ENCODE data around the gene CHFR. TPM values are rescaled to one million over a fixed set of nuclear protein-coding genes. Genes with fewer than 3 reads are reported as not detected.

The CHFR gene
- total RNA-seq, 1 experiment from 2014 or later: 74.0 TPM

- POLR2A ChIA-PET: no interaction called here
- no TSS peak for BruUV-seq (replicated peaks)
- ATAC-seq (no peak), DNase-seq (ENCODE audit: low read depth, low spot score) (no peak)
- H3K36me3 ChIP-seq (ENCODE audit: control insufficient read depth, insufficient read depth, low read length): peaks cover 20% of the 10 kb centered on the region
- no peak overlapping the region for H3K27ac ChIP-seq (ENCODE audit: low read length)
- TF ChIP-seq, protein P1, sequence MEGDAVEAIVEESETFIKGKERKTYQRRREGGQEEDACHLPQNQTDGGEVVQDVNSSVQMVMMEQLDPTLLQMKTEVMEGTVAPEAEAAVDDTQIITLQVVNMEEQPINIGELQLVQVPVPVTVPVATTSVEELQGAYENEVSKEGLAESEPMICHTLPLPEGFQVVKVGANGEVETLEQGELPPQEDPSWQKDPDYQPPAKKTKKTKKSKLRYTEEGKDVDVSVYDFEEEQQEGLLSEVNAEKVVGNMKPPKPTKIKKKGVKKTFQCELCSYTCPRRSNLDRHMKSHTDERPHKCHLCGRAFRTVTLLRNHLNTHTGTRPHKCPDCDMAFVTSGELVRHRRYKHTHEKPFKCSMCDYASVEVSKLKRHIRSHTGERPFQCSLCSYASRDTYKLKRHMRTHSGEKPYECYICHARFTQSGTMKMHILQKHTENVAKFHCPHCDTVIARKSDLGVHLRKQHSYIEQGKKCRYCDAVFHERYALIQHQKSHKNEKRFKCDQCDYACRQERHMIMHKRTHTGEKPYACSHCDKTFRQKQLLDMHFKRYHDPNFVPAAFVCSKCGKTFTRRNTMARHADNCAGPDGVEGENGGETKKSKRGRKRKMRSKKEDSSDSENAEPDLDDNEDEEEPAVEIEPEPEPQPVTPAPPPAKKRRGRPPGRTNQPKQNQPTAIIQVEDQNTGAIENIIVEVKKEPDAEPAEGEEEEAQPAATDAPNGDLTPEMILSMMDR (IDR thresholded peaks at IDR 0.05): no peak
- TF ChIP-seq SIN3A (IDR thresholded peaks at IDR 0.05; ENCODE audit: borderline replicate concordance, insufficient read depth, low read depth, low read length) (no peak), POLR2AphosphoS5 (IDR thresholded peaks at IDR 0.05; ENCODE audit: low read depth, low read length) (no peak), REST (IDR thresholded peaks at IDR 0.05; ENCODE audit: insufficient read depth in 1 of 2, low read depth in 2 of 2, low read length in 1 of 2) (no peak), TCF7L2 (IDR thresholded peaks at IDR 0.05; ENCODE audit: low read depth, low read length) (no peak)
- no peaks in the 10 kb centered on the region for H3K27me3 ChIP-seq (ENCODE audit: control insufficient read depth, insufficient read depth, low read length)
- H3K4me3 ChIP-seq (ENCODE audit: low read depth in 2 of 2, low read length in 2 of 2): no peak overlapping the region
- intact Hi-C loops (cut with micrococcal nuclease; ENCODE audit: unreplicated experiment): no loop called here
- H3K4me1 ChIP-seq (ENCODE audit: control insufficient read depth, insufficient read depth, low read length): no peaks in the 10 kb centered on the region
- no peaks in the 10 kb centered on the region for H3K9me3 ChIP-seq (ENCODE audit: control insufficient read depth, insufficient read depth, low read depth, low read length)
- CTCF ChIA-PET: no interaction called here
- in situ Hi-C loops (cut with HindIII; ENCODE audit: low pct_unique_long_range_greater_than_20kb, low sequenced_read_pairs): no loop called here
These were observed 34.9 kb downstream of the CHFR start for GRCh38 chr12:132852496-132852895.

GRCh38 chr12:132851465-132851864 lies 35.9 kb downstream of the CHFR start:
- ATAC-seq (no peak), DNase-seq (ENCODE audit: low read depth, low spot score) (no peak)
- no peaks in the 10 kb centered on the region for H3K9me3 ChIP-seq (ENCODE audit: control insufficient read depth, insufficient read depth, low read depth, low read length)
- H3K4me3 ChIP-seq (ENCODE audit: low read depth in 2 of 2, low read length in 2 of 2): no peak overlapping the region
- intact Hi-C loops (cut with micrococcal nuclease; ENCODE audit: unreplicated experiment) (no loop called here), in situ Hi-C loops (cut with HindIII; ENCODE audit: low pct_unique_long_range_greater_than_20kb, low sequenced_read_pairs) (no loop called here)
- H3K27ac ChIP-seq (ENCODE audit: low read length): no peak overlapping the region
- peaks cover 23% of the 10 kb centered on the region for H3K36me3 ChIP-seq (ENCODE audit: control insufficient read depth, insufficient read depth, low read length)
- no peaks in the 10 kb centered on the region for H3K27me3 ChIP-seq (ENCODE audit: control insufficient read depth, insufficient read depth, low read length)
- ChIA-PET POLR2A (no interaction called here), CTCF (no interaction called here)
- no peaks in the 10 kb centered on the region for H3K4me1 ChIP-seq (ENCODE audit: control insufficient read depth, insufficient read depth, low read length)
- TF ChIP-seq POLR2AphosphoS5 (IDR thresholded peaks at IDR 0.05; ENCODE audit: low read depth, low read length) (no peak), SIN3A (IDR thresholded peaks at IDR 0.05; ENCODE audit: borderline replicate concordance, insufficient read depth, low read depth, low read length) (no peak), TCF7L2 (IDR thresholded peaks at IDR 0.05; ENCODE audit: low read depth, low read length) (no peak), REST (IDR thresholded peaks at IDR 0.05; ENCODE audit: insufficient read depth in 1 of 2, low read depth in 2 of 2, low read length in 1 of 2) (no peak)
- TF ChIP-seq, protein P1 (IDR thresholded peaks at IDR 0.05): no peak
- BruUV-seq (replicated peaks): no TSS peak

Measured in Panc1 (cell line).